T47D (cell line): ENCODE results near the gene GREB1.

Experiments
- DNase-seq, 2 experiments: peaks; one replicate each; pipeline versions ENCODE4 v3.0.0 to v3.0.0-alpha.2; 2011 to 2012; ENCODE audit warnings: low read depth in 1 of 2, low spot score in 1 of 2
- JUND ChIP-seq: IDR thresholded peaks from 2 replicates; pipeline ENCODE4 v1.6.1; 2012; ENCODE audit warnings: low read depth
- in situ Hi-C: cut with HindIII; loops from 2 replicates; pipeline ENCODE4 v1.10.0; 2016; ENCODE audit warnings: low sequenced_read_pairs, low pct_unique_long_range_greater_than_20kb

GREB1 gene

GRCh38 chr2:11680182-11680900 lies 146.5 kb downstream of the GREB1 start:
- no peak for DNase-seq

GRCh38 chr2:11680901-11681721 lies 147.3 kb downstream of the GREB1 start:
- DNase-seq = no peak
- TF ChIP-seq JUND = no peak
- in situ Hi-C loops = no loop called here

More at GRCh38 chr2:11680182-11680900, 146.5 kb downstream of the GREB1 start:
- TF ChIP-seq JUND = no peak
- in situ Hi-C loops = no loop called here

- DNase-seq = peak; percentile 69 to 86
- no peak for TF ChIP-seq JUND
- in situ Hi-C loops = no loop called here
These were observed 148.1 kb downstream of the GREB1 start for GRCh38 chr2:11681722-11682589.

GRCh38 chr2:11682590-11682915 lies 148.7 kb downstream of the GREB1 start:
- no peak for TF ChIP-seq JUND
- in situ Hi-C loops = no loop called here
- no peak for DNase-seq

GRCh38 chr2:11683476-11683875 lies 149.6 kb downstream of the GREB1 start:
- in situ Hi-C loops = no loop called here
- no peak for DNase-seq
- TF ChIP-seq JUND = no peak

GRCh38 chr2:11683966-11684365 lies 150.1 kb downstream of the GREB1 start:
- TF ChIP-seq JUND = no peak
- in situ Hi-C loops = no loop called here

GRCh38 chr2:11684894-11685460 lies 151.1 kb downstream of the GREB1 start:
- DNase-seq = no peak
- no peak for TF ChIP-seq JUND
- in situ Hi-C loops = no loop called here

More at GRCh38 chr2:11683966-11684365, 150.1 kb downstream of the GREB1 start:
- no peak for DNase-seq

- no peak for DNase-seq
- TF ChIP-seq JUND = no peak
- in situ Hi-C loops = no loop called here
These were observed 152.1 kb downstream of the GREB1 start for GRCh38 chr2:11685906-11686470.

GRCh38 chr2:11687736-11688135 lies 153.9 kb downstream of the GREB1 start:
- TF ChIP-seq JUND = no peak
- DNase-seq = no peak
- in situ Hi-C loops = no loop called here

GRCh38 chr2:11688222-11689069 lies 154.6 kb downstream of the GREB1 start:
- no peak for TF ChIP-seq JUND
- in situ Hi-C loops = no loop called here

GRCh38 chr2:11691076-11691660 lies 157.3 kb downstream of the GREB1 start:
- in situ Hi-C loops = no loop called here
- no peak for TF ChIP-seq JUND
- DNase-seq = no peak

More at GRCh38 chr2:11688222-11689069, 154.6 kb downstream of the GREB1 start:
- peak; percentile 53 to 54 for DNase-seq
